Measurements from ENCODE around the gene RHNO1. TPM values are rescaled to one million over a fixed set of nuclear protein-coding genes. Genes with fewer than 3 reads are reported as not detected.

The RHNO1 gene
- total and polyA plus RNA-seq, 2 of the 13 experiments (the other 11 are each of a cell fraction or from before 2014, with no cell fraction given) = 27.2 to 49.6 TPM

DNA sequence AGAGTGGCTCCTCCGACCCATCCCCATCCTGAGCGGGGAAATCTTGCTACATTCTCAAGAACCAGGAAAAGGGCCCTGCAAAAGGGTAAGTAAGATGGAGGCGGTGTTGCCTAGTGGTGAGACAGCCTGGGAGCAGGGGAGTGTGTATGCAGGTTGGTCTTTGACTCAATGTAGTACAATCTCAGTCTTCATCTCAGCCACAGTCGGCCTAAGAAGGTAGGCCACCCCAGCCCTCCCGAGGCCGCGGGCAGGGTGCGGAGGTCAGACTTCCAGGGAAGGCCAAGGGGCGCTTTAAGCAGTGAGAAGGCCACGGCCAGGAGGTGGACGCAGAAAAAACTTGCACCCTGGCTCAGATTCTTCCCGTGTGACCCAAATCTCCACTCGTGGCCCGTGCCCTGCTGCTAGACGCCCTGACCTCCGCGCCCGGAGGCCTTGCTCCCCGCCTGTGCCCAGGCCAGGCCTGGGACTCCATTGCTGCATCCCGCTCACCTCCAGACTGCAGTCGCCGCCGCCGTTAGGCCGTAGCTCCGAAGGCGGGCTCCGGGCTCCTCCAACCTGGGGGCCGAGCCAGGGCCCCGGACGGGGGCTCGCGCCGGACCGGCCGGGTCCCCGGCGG is 484 bp upstream of the RHNO1 start:
- Histone ChIP-seq H3K9ac (ENCODE audit: insufficient read depth, low read depth, low read length) (peak overlapping the region; percentile 85), H3K9me3 (ENCODE audit: low read length) (no peaks in the 10 kb centered on the region), H3K79me2 (ENCODE audit: insufficient read depth, low read length) (peaks cover 56% of the 10 kb centered on the region), H3K4me3 (replicated peaks in 1 of 3; ENCODE audit: insufficient read depth in 1 of 3, low read depth in 2 of 3, low read length in 3 of 3) (peak overlapping the region; percentile 74 to 85 (median 77)), H3K4me2 (ENCODE audit: low read depth, low read length) (peak overlapping the region; percentile 81), H3K27me3 (ENCODE audit: control insufficient read depth in 1 of 2, insufficient read depth in 2 of 2, low read length in 2 of 2) (no peaks in the 10 kb centered on the region; a peak in 1 of 5 replicates), H3K4me1 (ENCODE audit: insufficient read depth, low read length) (peaks cover 38% of the 10 kb centered on the region), H4K20me1 (ENCODE audit: insufficient read depth, low read length) (no peaks in the 10 kb centered on the region), H3K36me3 (replicated peaks in 1 of 2; ENCODE audit: control insufficient read depth in 1 of 2, insufficient read depth in 2 of 2, low read length in 2 of 2) (peaks cover 6 to 16% of the 10 kb centered on the region in 2 experiments), H2AFZ (ENCODE audit: low read length) (no peak overlapping the region), H3K27ac (ENCODE audit: extremely low read length, insufficient read depth, low read length) (peak overlapping the region; percentile 84)
- WGBS (ENCODE audit: low lambda C conversion rate) = under 1% methylated on average over 14 of the region's 38 CpGs
- ATAC-seq (peak; percentile 80), FAIRE-seq (no peak), DNase-seq (ENCODE audit: low spot score) (no peak)
- in situ Hi-C loops (cut with HindIII; ENCODE audit: extremely low pct_ligation_motif_present, low pct_unique_long_range_greater_than_20kb) (no loop called here), intact Hi-C loops (cut with micrococcal nuclease; ENCODE audit: unreplicated experiment) (no loop called here)
- CTCF ChIA-PET (ENCODE audit: low intra/inter-chr PET ratio, low total read pairs) = no interaction called here
- BruUV-seq (replicated peaks) = TSS peak; percentile 51
- POLR2A ChIA-PET = interaction anchor here (0.7 to 1.6 kb wide), 4 partner anchors 10 to 36 kb away, joined by 3 to 6 read pairs (median 4); no protein-coding TSS in a partner anchor
- TF ChIP-seq RBAK (CRISPR knock-in tag; IDR thresholded peaks at IDR 0.05) (no peak), KDM5A (IDR thresholded peaks at IDR 0.05; ENCODE audit: borderline replicate concordance, low read length) (peak; percentile 59; the same call in 1 of the 2 replicates), BORCS8-MEF2B (CRISPR knock-in tag; IDR thresholded peaks at IDR 0.05) (peak; percentile 11; the same call in 1 of the 2 replicates), CAMTA2 (CRISPR knock-in tag; IDR thresholded peaks at IDR 0.05; ENCODE audit: borderline replicate concordance) (0 out of 2 replicates have a peak, but pooled peaks have one; percentile 14), SNAI1 (CRISPR knock-in tag; IDR thresholded peaks at IDR 0.05; ENCODE audit: borderline replicate concordance) (0 out of 2 replicates have a peak, but pooled peaks have one; percentile 12), SP1 (IDR thresholded peaks at IDR 0.05) (no peak), SP1 (CRISPR knock-in tag; IDR thresholded peaks at IDR 0.05) (peak; percentile 16; the same call in 1 of the 2 replicates), ZBTB42 (CRISPR knock-in tag; IDR thresholded peaks at IDR 0.05) (0 out of 2 replicates have a peak, but pooled peaks have one; percentile 35), MXD4 (CRISPR knock-in tag; IDR thresholded peaks at IDR 0.05) (0 out of 2 replicates have a peak, but pooled peaks have one; percentile 1), SOX5 (CRISPR knock-in tag; IDR thresholded peaks at IDR 0.05; ENCODE audit: borderline replicate concordance) (no peak), IKZF4 (CRISPR knock-in tag; IDR thresholded peaks at IDR 0.05; ENCODE audit: borderline replicate concordance, low read depth, not compliant biosample characterization) (peak; percentile 13), ZNF274 (CRISPR knock-in tag; IDR thresholded peaks at IDR 0.05) (0 out of 2 replicates have a peak, but pooled peaks have one; percentile 2), ZFX (CRISPR knock-in tag; IDR thresholded peaks at IDR 0.05; ENCODE audit: low read depth) (peak; percentile 91), ZZZ3 (CRISPR knock-in tag; IDR thresholded peaks at IDR 0.05; ENCODE audit: borderline replicate concordance) (0 out of 2 replicates have a peak, but pooled peaks have one; percentile 4), KMT2A (CRISPR knock-in tag; IDR thresholded peaks at IDR 0.05) (0 out of 2 replicates have a peak, but pooled peaks have one; percentile 30), HDAC2 (CRISPR knock-in tag; IDR thresholded peaks at IDR 0.05) (0 out of 2 replicates have a peak, but pooled peaks have one; percentile 34), DMAP1 (CRISPR knock-in tag; IDR thresholded peaks at IDR 0.05) (peak; percentile 36; the same call in 1 of the 2 replicates), ZNF749 (CRISPR knock-in tag; IDR thresholded peaks at IDR 0.05; ENCODE audit: borderline replicate concordance) (0 out of 2 replicates have a peak, but pooled peaks have one; percentile 55), BRD4 (CRISPR knock-in tag; IDR thresholded peaks at IDR 0.05) (0 out of 2 replicates have a peak, but pooled peaks have one; percentile 26)
- TF ChIP-seq, protein P1, sequence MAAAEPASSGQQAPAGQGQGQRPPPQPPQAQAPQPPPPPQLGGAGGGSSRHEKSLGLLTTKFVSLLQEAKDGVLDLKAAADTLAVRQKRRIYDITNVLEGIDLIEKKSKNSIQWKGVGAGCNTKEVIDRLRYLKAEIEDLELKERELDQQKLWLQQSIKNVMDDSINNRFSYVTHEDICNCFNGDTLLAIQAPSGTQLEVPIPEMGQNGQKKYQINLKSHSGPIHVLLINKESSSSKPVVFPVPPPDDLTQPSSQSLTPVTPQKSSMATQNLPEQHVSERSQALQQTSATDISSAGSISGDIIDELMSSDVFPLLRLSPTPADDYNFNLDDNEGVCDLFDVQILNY (CRISPR knock-in tag; conservative IDR thresholded peaks at IDR 0.05) = 0 out of 2 replicates have a peak, but pooled peaks have one; percentile 37
- TF ChIP-seq, protein P2, sequence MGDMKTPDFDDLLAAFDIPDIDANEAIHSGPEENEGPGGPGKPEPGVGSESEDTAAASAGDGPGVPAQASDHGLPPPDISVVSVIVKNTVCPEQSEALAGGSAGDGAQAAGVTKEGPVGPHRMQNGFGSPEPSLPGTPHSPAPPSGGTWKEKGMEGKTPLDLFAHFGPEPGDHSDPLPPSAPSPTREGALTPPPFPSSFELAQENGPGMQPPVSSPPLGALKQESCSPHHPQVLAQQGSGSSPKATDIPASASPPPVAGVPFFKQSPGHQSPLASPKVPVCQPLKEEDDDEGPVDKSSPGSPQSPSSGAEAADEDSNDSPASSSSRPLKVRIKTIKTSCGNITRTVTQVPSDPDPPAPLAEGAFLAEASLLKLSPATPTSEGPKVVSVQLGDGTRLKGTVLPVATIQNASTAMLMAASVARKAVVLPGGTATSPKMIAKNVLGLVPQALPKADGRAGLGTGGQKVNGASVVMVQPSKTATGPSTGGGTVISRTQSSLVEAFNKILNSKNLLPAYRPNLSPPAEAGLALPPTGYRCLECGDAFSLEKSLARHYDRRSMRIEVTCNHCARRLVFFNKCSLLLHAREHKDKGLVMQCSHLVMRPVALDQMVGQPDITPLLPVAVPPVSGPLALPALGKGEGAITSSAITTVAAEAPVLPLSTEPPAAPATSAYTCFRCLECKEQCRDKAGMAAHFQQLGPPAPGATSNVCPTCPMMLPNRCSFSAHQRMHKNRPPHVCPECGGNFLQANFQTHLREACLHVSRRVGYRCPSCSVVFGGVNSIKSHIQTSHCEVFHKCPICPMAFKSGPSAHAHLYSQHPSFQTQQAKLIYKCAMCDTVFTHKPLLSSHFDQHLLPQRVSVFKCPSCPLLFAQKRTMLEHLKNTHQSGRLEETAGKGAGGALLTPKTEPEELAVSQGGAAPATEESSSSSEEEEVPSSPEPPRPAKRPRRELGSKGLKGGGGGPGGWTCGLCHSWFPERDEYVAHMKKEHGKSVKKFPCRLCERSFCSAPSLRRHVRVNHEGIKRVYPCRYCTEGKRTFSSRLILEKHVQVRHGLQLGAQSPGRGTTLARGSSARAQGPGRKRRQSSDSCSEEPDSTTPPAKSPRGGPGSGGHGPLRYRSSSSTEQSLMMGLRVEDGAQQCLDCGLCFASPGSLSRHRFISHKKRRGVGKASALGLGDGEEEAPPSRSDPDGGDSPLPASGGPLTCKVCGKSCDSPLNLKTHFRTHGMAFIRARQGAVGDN (CRISPR knock-in tag; IDR thresholded peaks at IDR 0.05) = peak; percentile 62
